Astrocyte of the spinal cord (primary cell): ENCODE measurements around the gene USPL1.
"Not testable (repeated sequence)": the region's sequence is repeated elsewhere in the genome, so short reads cannot be mapped to it uniquely, and the experiment has no call there.

Experiments used
- DNase-seq: peaks from one replicate; pipeline ENCODE4 v3.0.0; 2011; ENCODE audit warnings: low read depth, low spot score
- H3K4me3 ChIP-seq: 2 replicates; pipeline ENCODE4 v1.5.1; 2011; ENCODE audit warnings: low read depth, mild to moderate bottlenecking, low read length, moderate library complexity
- CTCF ChIP-seq: IDR thresholded peaks from 2 replicates; pipeline ENCODE4 v1.5.1; 2012; ENCODE audit warnings: low read depth, mild to moderate bottlenecking, low read length, inconsistent platforms
- in situ Hi-C: cut with HindIII; loops from 2 replicates; pipeline ENCODE4 v1.10.0; 2017; ENCODE audit warnings: low sequenced_read_pairs

The USPL1 gene

DNA sequence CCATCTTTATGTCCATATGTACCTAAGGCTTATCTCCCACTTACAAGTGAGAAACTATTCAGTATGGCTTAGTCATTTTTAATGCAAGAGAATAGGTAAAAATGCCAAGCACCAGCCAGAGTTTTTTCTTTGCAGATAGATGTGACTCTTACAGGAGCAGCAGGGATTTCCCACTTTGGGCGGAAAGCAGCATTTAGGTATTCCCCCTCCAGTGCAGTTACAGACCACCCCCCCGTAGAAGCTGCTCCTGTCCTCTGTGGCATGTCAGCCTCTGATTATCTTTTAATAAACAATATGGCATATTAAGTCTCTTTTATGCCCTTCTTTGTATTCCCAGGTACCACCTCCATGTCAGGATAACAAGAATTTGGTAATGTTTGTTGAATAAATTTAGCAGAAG, 24.7 kb upstream of the USPL1 start:
- no peak for TF ChIP-seq CTCF
- in situ Hi-C loops: no loop called here
- H3K4me3 ChIP-seq: no peak overlapping the region
- no peak for DNase-seq

GRCh38 chr13:30600496-30600895, 17.2 kb upstream of the USPL1 start:
- TF ChIP-seq CTCF: no peak
- no peak overlapping the region for H3K4me3 ChIP-seq
- in situ Hi-C loops: no loop called here
- DNase-seq: no peak

GRCh38 chr13:30601836-30602235, 15.9 kb upstream of the USPL1 start:
- in situ Hi-C loops: no loop called here
- no peak overlapping the region for H3K4me3 ChIP-seq
- no peak for TF ChIP-seq CTCF
- no peak for DNase-seq

GRCh38 chr13:30605052-30605451, 12.7 kb upstream of the USPL1 start:
- no peak for TF ChIP-seq CTCF
- no peak for DNase-seq
- no peak overlapping the region for H3K4me3 ChIP-seq
- in situ Hi-C loops: no loop called here

GRCh38 chr13:30607186-30607585, 10.5 kb upstream of the USPL1 start:
- in situ Hi-C loops, DNase-seq, H3K4me3 ChIP-seq: not testable (repeated sequence)

GRCh38 chr13:30607908-30608307, 9.8 kb upstream of the USPL1 start:
- TF ChIP-seq CTCF: no peak
- no peak overlapping the region for H3K4me3 ChIP-seq
- no peak for DNase-seq
- in situ Hi-C loops: no loop called here

- TF ChIP-seq CTCF: no peak
- no peak overlapping the region for H3K4me3 ChIP-seq
- in situ Hi-C loops: no loop called here
- DNase-seq: no peak
These were observed 9.4 kb upstream of the USPL1 start for GRCh38 chr13:30608364-30608763.
